ENCODE results near the gene NIPBL.

The NIPBL gene

GRCh38 chr5:37103302-37103701 lies 226.7 kb downstream of the NIPBL start:
- DNase-seq: no peak

GRCh38 chr5:37109338-37109737 lies 232.8 kb downstream of the NIPBL start:
- DNase-seq: no peak

- no peak for DNase-seq
Measured at GRCh38 chr5:37110135-37110534, 233.6 kb downstream of the NIPBL start.

- DNase-seq: no peak
Measured at GRCh38 chr5:37111426-37112382, 235.1 kb downstream of the NIPBL start.

- no peak for DNase-seq
Measured at GRCh38 chr5:37112383-37112991, 235.9 kb downstream of the NIPBL start.

Measured in EL (cell line).